ENCODE data around the gene KRTAP10-1. TPM values are rescaled to one million over a fixed set of nuclear protein-coding genes. Genes with fewer than 3 reads are reported as not detected.

The KRTAP10-1 gene
- total RNA-seq, 2 donors from 2014 or later, result not detected

GRCh38 chr21:44514746-44515358 lies 25.1 kb downstream of the KRTAP10-1 start:
- no peak overlapping the region for H3K4me3 ChIP-seq
- no peaks in the 10 kb centered on the region for H3K27me3 ChIP-seq (replicated peaks; ENCODE audit: insufficient read depth)
- H3K9me3 ChIP-seq, result no peaks in the 10 kb centered on the region
- no peak for ATAC-seq (ENCODE audit: insufficient number of reproducible peaks, low FRiP score, low read depth)
- TF ChIP-seq CTCF (IDR thresholded peaks at IDR 0.05), result no peak
- no peaks in the 10 kb centered on the region for H3K36me3 ChIP-seq
- H3K4me1 ChIP-seq (ENCODE audit: control insufficient read depth in 1 of 2, low read depth in 2 of 2), result peaks cover 0 to 6% of the 10 kb centered on the region in 2 donors
- no peak for DNase-seq (ENCODE audit: low spot score)
- no peak overlapping the region for H3K27ac ChIP-seq

- H3K27me3 ChIP-seq (replicated peaks; ENCODE audit: insufficient read depth), result no peaks in the 10 kb centered on the region
- H3K36me3 ChIP-seq, result no peaks in the 10 kb centered on the region
- no peak overlapping the region for H3K27ac ChIP-seq
- DNase-seq (ENCODE audit: low spot score), result no peak
- ATAC-seq (ENCODE audit: insufficient number of reproducible peaks, low FRiP score, low read depth), result no peak
- peaks cover 0 to 6% of the 10 kb centered on the region in 2 donors for H3K4me1 ChIP-seq (ENCODE audit: control insufficient read depth in 1 of 2, low read depth in 2 of 2)
- no peak overlapping the region for H3K4me3 ChIP-seq
- TF ChIP-seq CTCF (IDR thresholded peaks at IDR 0.05), result no peak
- H3K9me3 ChIP-seq, result no peaks in the 10 kb centered on the region
Observed at GRCh38 chr21:44514218-44514520, 25.8 kb downstream of the KRTAP10-1 start.

GRCh38 chr21:44513389-44514217 lies 26.4 kb downstream of the KRTAP10-1 start:
- Histone ChIP-seq H3K27ac (no peak overlapping the region), H3K9me3 (no peaks in the 10 kb centered on the region), H3K4me1 (ENCODE audit: control insufficient read depth in 1 of 2, low read depth in 2 of 2) (peaks cover 0 to 6% of the 10 kb centered on the region in 2 donors), H3K36me3 (no peaks in the 10 kb centered on the region), H3K4me3 (no peak overlapping the region), H3K27me3 (replicated peaks; ENCODE audit: insufficient read depth) (no peaks in the 10 kb centered on the region)
- DNase-seq (ENCODE audit: low spot score) (no peak), ATAC-seq (ENCODE audit: insufficient number of reproducible peaks, low FRiP score, low read depth) (no peak)
- no peak for TF ChIP-seq CTCF (IDR thresholded peaks at IDR 0.05)

- peaks cover 0 to 6% of the 10 kb centered on the region in 2 donors for H3K4me1 ChIP-seq (ENCODE audit: control insufficient read depth in 1 of 2, low read depth in 2 of 2)
- no peak for ATAC-seq (ENCODE audit: insufficient number of reproducible peaks, low FRiP score, low read depth)
- no peaks in the 10 kb centered on the region for H3K9me3 ChIP-seq
Observed at GRCh38 chr21:44512496-44513388, 27.3 kb downstream of the KRTAP10-1 start.

More at GRCh38 chr21:44512496-44513388, 27.3 kb downstream of the KRTAP10-1 start:
- no peak for DNase-seq (ENCODE audit: low spot score)
- Histone ChIP-seq H3K4me3 (no peak overlapping the region), H3K36me3 (no peaks in the 10 kb centered on the region), H3K27ac (no peak overlapping the region), H3K27me3 (replicated peaks; ENCODE audit: insufficient read depth) (no peaks in the 10 kb centered on the region)
- no peak for TF ChIP-seq CTCF (IDR thresholded peaks at IDR 0.05)

Measured in thoracic aorta (tissue), 2 donors.